Bronchial epithelial cell (primary cell): ENCODE measurements around the gene FOXS1. TPM values are rescaled to one million over a fixed set of nuclear protein-coding genes. Genes with fewer than 3 reads are reported as not detected.

ENCODE experiments used
- DNase-seq: peaks from one replicate; pipeline ENCODE4 v3.0.0-alpha.2; 2010; ENCODE audit warnings: low read depth
- FAIRE-seq: peaks from 2 replicates; lab custom pipeline; 2011; peaks lifted over from hg19 to GRCh38; lab: Jason Lieb, UNC
- H3K27me3 ChIP-seq: 2 replicates; pipeline ENCODE4 v1.5.1; 2011; ENCODE audit warnings: low read length; ENCODE audit not compliant: control insufficient read depth, insufficient read depth
- H3K36me3 ChIP-seq: 2 replicates; pipeline ENCODE4 v1.5.1; 2011; ENCODE audit warnings: low read length; ENCODE audit not compliant: control insufficient read depth, insufficient read depth
- H3K4me3 ChIP-seq: 2 replicates; pipeline ENCODE4 v1.5.1; 2011; ENCODE audit warnings: mild to moderate bottlenecking, low read depth, low read length, control low read depth
- CTCF ChIP-seq: IDR thresholded peaks from 2 replicates; pipeline ENCODE4 v1.5.1; 2011; ENCODE audit warnings: mild to moderate bottlenecking, moderate library complexity, low read length, control low read depth, inconsistent platforms; ENCODE audit not compliant: insufficient read depth, severe bottlenecking
- total RNA-seq: library from RNA; depleted of rRNA; stranded (reverse); fragments of >200 nt; gene quantifications from 2 replicates; pipeline ENCODE4 v1.2.1, GENCODE V29; 2014

Gene FOXS1
- total RNA-seq, 1 donor from 2014 or later = not detected

DNA sequence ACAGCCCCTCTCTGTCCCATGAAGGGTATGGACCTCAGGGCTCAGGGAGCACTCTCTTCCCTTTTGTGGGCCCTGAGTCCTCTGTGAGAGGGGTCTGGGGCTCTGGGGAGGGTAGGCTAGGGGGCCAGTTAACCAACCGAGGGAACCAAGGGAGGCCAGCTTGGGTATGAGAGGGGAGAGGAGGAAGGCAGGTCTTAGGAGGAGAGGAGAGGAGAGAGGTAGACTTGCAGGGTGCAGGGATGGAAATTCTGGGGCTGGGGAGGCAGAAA is 24.2 kb upstream of the FOXS1 start:
- H3K27me3 ChIP-seq = peaks cover 28% of the 10 kb centered on the region
- no peak for TF ChIP-seq CTCF
- H3K36me3 ChIP-seq = no peaks in the 10 kb centered on the region
- DNase-seq (no peak), FAIRE-seq (no peak)
- H3K4me3 ChIP-seq = peak overlapping the region; percentile 36

GRCh38 chr20:31868853-31869672 is 23.7 kb upstream of the FOXS1 start:
- Histone ChIP-seq H3K36me3 (no peaks in the 10 kb centered on the region), H3K27me3 (peaks cover 28% of the 10 kb centered on the region), H3K4me3 (no peak overlapping the region)
- FAIRE-seq (no peak), DNase-seq (no peak)
- no peak for TF ChIP-seq CTCF

GRCh38 chr20:31866221-31866620 is 20.8 kb upstream of the FOXS1 start:
- TF ChIP-seq CTCF = no peak
- Histone ChIP-seq H3K27me3 (peaks cover 23% of the 10 kb centered on the region), H3K4me3 (no peak overlapping the region), H3K36me3 (no peaks in the 10 kb centered on the region)
- no peak for FAIRE-seq
- no peak for DNase-seq

GRCh38 chr20:31864521-31865400 is 19.4 kb upstream of the FOXS1 start:
- TF ChIP-seq CTCF = no peak
- no peak for DNase-seq
- Histone ChIP-seq H3K27me3 (peaks cover 16% of the 10 kb centered on the region), H3K4me3 (no peak overlapping the region), H3K36me3 (no peaks in the 10 kb centered on the region)
- peak; percentile 36 for FAIRE-seq

GRCh38 chr20:31863296-31864085 is 18.1 kb upstream of the FOXS1 start:
- Histone ChIP-seq H3K27me3 (peaks cover 7% of the 10 kb centered on the region), H3K4me3 (no peak overlapping the region), H3K36me3 (no peaks in the 10 kb centered on the region)
- DNase-seq (no peak), FAIRE-seq (no peak)
- TF ChIP-seq CTCF = no peak
